NB4 (cell line): ENCODE measurements around the gene MOCOS.

Experiments
- POLR2A ChIP-seq: IDR thresholded peaks from 2 replicates; pipeline ENCODE4 v1.6.1; 2011; ENCODE audit warnings: mild to moderate bottlenecking; ENCODE audit not compliant: insufficient read length; ENCODE audit errors: extremely low read depth
- TF ChIP-seq, protein P1 (sequence below): IDR thresholded peaks from one replicate; pipeline ENCODE4 v1.5.1; 2012; ENCODE audit warnings: low read depth, low read length
- TF ChIP-seq, protein P2 (sequence below): IDR thresholded peaks from 2 replicates; pipeline ENCODE4 v1.6.1; 2011; ENCODE audit warnings: low read depth, low read length

DNA sequence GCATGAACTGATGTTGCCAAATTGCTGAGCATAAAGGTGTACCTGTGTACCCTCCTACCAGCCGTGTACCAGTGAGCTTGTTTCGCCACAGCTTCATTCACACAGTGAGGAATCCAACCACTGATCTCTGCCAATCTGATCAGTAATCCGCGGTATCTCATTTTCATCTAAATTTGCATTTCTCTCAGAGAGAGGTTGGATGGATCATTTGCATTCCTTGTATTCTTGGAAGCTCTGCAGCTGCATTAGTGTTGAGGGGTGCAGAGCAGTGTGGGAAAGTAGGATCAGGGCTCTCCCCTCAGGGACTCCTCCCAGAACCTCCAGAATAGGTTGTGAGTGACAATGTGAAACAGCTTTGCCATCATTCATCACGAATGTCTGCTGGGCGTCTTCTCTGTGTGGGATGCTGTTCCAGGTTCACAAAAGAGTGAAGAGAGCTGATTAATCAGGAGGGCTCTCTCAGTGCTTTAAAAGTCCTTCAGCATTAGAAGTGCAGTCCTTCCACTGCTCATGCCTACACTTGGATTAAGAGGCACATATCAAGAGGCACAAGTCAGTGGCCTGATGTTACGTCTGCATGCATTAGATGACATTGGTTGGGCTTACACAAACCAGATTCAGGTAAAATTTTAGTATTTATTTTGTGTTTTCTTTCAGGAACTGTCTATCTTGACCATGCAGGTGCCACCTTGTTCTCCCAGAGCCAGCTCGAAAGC, 7.5 kb downstream of the MOCOS start:
- TF ChIP-seq, protein P1, sequence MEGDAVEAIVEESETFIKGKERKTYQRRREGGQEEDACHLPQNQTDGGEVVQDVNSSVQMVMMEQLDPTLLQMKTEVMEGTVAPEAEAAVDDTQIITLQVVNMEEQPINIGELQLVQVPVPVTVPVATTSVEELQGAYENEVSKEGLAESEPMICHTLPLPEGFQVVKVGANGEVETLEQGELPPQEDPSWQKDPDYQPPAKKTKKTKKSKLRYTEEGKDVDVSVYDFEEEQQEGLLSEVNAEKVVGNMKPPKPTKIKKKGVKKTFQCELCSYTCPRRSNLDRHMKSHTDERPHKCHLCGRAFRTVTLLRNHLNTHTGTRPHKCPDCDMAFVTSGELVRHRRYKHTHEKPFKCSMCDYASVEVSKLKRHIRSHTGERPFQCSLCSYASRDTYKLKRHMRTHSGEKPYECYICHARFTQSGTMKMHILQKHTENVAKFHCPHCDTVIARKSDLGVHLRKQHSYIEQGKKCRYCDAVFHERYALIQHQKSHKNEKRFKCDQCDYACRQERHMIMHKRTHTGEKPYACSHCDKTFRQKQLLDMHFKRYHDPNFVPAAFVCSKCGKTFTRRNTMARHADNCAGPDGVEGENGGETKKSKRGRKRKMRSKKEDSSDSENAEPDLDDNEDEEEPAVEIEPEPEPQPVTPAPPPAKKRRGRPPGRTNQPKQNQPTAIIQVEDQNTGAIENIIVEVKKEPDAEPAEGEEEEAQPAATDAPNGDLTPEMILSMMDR = no peak
- TF ChIP-seq POLR2A = no peak
- TF ChIP-seq, protein P2, sequence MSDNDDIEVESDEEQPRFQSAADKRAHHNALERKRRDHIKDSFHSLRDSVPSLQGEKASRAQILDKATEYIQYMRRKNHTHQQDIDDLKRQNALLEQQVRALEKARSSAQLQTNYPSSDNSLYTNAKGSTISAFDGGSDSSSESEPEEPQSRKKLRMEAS = no peak
